KMS-11 (cell line): ENCODE results near the gene WSB1.

Source experiments
- H2AFZ ChIP-seq: fragments of 200-600 bp; sonication (generic); 2 replicates; pipeline ENCODE4 v1.6.1; 2016; ENCODE audit warnings: antibody characterized with exemption, mixed run types, low read depth
- H3K27ac ChIP-seq: fragments of 200-600 bp; sonication (generic); 2 replicates; pipeline ENCODE4 v1.6.1; 2016; ENCODE audit warnings: mild to moderate bottlenecking, mixed run types
- H3K27me3 ChIP-seq: fragments of 200-600 bp; sonication (generic); 2 replicates; pipeline ENCODE4 v1.6.1; 2017; ENCODE audit warnings: mild to moderate bottlenecking, low read depth, mixed run types, moderate library complexity; ENCODE audit not compliant: insufficient read depth
- H3K36me3 ChIP-seq: fragments of 200-600 bp; sonication (generic); 2 replicates; pipeline ENCODE4 v1.6.1; 2017; ENCODE audit warnings: mild to moderate bottlenecking, mixed run types; ENCODE audit not compliant: insufficient read depth
- H3K4me1 ChIP-seq: fragments of 200-600 bp; sonication (generic); 2 replicates; pipeline ENCODE4 v1.6.1; 2016; ENCODE audit warnings: mild to moderate bottlenecking, low read depth, mixed run types; ENCODE audit not compliant: poor library complexity, severe bottlenecking
- H3K4me2 ChIP-seq: fragments of 200-600 bp; sonication (generic); 2 replicates; pipeline ENCODE4 v1.7.0; 2016; ENCODE audit warnings: mild to moderate bottlenecking, mixed run types
- H3K4me3 ChIP-seq: fragments of 200-600 bp; sonication (generic); IDR thresholded peaks from 2 replicates; pipeline ENCODE4 v1.6.1; 2017; ENCODE audit warnings: low read depth, low read length, mixed read lengths; ENCODE audit not compliant: insufficient read depth
- H3K79me2 ChIP-seq: fragments of 200-600 bp; sonication (generic); 2 replicates; pipeline ENCODE4 v1.6.1; 2016; ENCODE audit warnings: low read depth, mixed run types; ENCODE audit not compliant: insufficient read depth
- H3K9ac ChIP-seq: fragments of 200-600 bp; sonication (generic); 2 replicates; pipeline ENCODE4 v1.6.1; 2016; ENCODE audit warnings: mild to moderate bottlenecking, mixed run types
- H4K20me1 ChIP-seq: fragments of 200-600 bp; sonication (generic); 2 replicates; pipeline ENCODE4 v1.6.1; 2016; ENCODE audit warnings: mild to moderate bottlenecking, mixed run types; ENCODE audit not compliant: insufficient read depth
- TF ChIP-seq, protein P1 (sequence below): fragments of 200-600 bp; sonication (generic); conservative IDR thresholded peaks from 2 replicates; pipeline ENCODE4 v1.6.1; 2017; ENCODE audit warnings: low read depth, mild to moderate bottlenecking, antibody characterized with exemption, low read length, moderate library complexity, mixed read lengths

The WSB1 gene

GRCh38 chr17:27257031-27257357 is 36.9 kb upstream of the WSB1 start:
- Histone ChIP-seq H3K27ac (no peak overlapping the region), H3K79me2 (no peaks in the 10 kb centered on the region), H3K4me3 (no peak overlapping the region), H3K4me2 (no peak overlapping the region), H3K36me3 (no peaks in the 10 kb centered on the region), H4K20me1 (no peaks in the 10 kb centered on the region), H2AFZ (no peak overlapping the region), H3K27me3 (no peaks in the 10 kb centered on the region), H3K9ac (no peak overlapping the region), H3K4me1 (no peaks in the 10 kb centered on the region)
- TF ChIP-seq, protein P1, sequence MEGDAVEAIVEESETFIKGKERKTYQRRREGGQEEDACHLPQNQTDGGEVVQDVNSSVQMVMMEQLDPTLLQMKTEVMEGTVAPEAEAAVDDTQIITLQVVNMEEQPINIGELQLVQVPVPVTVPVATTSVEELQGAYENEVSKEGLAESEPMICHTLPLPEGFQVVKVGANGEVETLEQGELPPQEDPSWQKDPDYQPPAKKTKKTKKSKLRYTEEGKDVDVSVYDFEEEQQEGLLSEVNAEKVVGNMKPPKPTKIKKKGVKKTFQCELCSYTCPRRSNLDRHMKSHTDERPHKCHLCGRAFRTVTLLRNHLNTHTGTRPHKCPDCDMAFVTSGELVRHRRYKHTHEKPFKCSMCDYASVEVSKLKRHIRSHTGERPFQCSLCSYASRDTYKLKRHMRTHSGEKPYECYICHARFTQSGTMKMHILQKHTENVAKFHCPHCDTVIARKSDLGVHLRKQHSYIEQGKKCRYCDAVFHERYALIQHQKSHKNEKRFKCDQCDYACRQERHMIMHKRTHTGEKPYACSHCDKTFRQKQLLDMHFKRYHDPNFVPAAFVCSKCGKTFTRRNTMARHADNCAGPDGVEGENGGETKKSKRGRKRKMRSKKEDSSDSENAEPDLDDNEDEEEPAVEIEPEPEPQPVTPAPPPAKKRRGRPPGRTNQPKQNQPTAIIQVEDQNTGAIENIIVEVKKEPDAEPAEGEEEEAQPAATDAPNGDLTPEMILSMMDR, result no peak

- no peaks in the 10 kb centered on the region for H3K36me3 ChIP-seq
Observed at GRCh38 chr17:27259356-27259755, 34.6 kb upstream of the WSB1 start.

DNA sequence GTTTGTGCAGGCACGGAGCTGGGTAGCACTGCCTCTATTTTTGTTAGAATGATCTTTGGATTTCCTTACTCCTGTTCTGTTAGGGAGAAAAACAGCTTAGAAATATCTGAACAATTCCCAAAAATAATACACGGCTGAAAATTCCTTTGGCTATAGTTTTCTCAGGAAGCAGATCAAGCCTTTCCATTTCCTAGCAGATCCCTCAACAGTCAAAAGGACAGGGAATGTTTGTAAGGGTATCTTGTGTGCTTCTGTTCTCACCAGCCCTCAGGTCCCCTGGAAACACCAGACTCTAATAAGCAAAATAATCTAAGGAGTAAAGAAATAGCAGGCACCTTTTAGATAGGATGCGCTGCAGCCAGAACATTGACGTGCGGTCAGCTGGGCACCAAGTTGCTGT is 30.5 kb upstream of the WSB1 start:
- H3K9ac ChIP-seq, result no peak overlapping the region
- no peaks in the 10 kb centered on the region for H3K79me2 ChIP-seq
- no peak overlapping the region for H3K4me2 ChIP-seq
- no peaks in the 10 kb centered on the region for H3K4me1 ChIP-seq
- TF ChIP-seq, protein P1, result no peak
- H3K27me3 ChIP-seq, result no peaks in the 10 kb centered on the region
- H4K20me1 ChIP-seq, result no peaks in the 10 kb centered on the region
- no peak overlapping the region for H3K4me3 ChIP-seq
- H3K27ac ChIP-seq, result no peak overlapping the region
- H2AFZ ChIP-seq, result no peak overlapping the region
- H3K36me3 ChIP-seq, result no peaks in the 10 kb centered on the region

More at GRCh38 chr17:27259356-27259755, 34.6 kb upstream of the WSB1 start:
- TF ChIP-seq, protein P1, result no peak
- no peaks in the 10 kb centered on the region for H4K20me1 ChIP-seq
- H2AFZ ChIP-seq, result no peak overlapping the region
- no peaks in the 10 kb centered on the region for H3K79me2 ChIP-seq
- no peak overlapping the region for H3K9ac ChIP-seq
- no peaks in the 10 kb centered on the region for H3K27me3 ChIP-seq
- H3K4me2 ChIP-seq, result no peak overlapping the region
- no peak overlapping the region for H3K27ac ChIP-seq
- no peaks in the 10 kb centered on the region for H3K4me1 ChIP-seq
- H3K4me3 ChIP-seq, result no peak overlapping the region

DNA sequence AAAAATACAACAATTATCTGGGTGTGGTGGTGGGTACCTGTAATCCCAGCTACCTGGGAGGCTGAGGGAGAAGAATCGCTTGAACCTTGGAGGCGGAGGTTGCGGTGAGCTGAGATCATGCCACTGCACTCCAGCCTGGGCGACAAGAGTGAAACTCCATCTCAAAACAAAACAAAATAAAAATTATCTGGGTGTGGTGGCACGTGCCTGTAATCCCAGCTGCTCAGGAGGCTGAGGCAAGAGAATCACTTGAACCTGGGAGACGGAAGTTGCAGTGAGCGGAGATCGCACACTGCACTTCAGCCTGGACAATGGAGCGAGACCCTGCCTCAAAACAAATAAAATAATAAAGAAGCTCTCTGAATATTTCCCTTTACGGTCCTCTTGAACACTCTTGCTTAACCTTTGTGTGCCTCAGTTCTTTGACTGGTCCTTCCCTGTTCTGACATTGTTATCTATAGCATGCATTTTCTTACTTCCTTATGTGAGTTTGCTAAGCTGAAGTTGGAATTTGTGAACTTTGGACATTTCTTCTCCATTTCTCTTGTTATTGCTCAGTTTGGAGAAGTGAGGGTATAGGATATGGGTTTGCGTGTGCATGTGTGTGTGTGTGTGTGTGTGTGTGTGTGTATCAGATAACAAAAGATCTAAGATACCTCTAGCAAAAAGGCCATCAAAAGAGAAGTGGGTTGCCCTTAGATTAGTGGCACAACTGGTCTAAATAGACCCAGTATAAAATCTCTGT is 29.7 kb upstream of the WSB1 start:
- no peak overlapping the region for H3K27ac ChIP-seq
- TF ChIP-seq, protein P1, result no peak

More for the DNA sequence above, 29.7 kb upstream of the WSB1 start:
- Histone ChIP-seq H3K4me3 (no peak overlapping the region), H3K36me3 (no peaks in the 10 kb centered on the region), H3K27me3 (no peaks in the 10 kb centered on the region), H4K20me1 (no peaks in the 10 kb centered on the region), H3K79me2 (no peaks in the 10 kb centered on the region), H3K4me1 (no peaks in the 10 kb centered on the region), H3K9ac (no peak overlapping the region), H2AFZ (no peak overlapping the region), H3K4me2 (no peak overlapping the region)
